Measurements from ENCODE around the gene INA.
"Not testable (repeated sequence)": the region's sequence is repeated elsewhere in the genome, so short reads cannot be mapped to it uniquely, and the experiment has no call there.

INA gene

DNA sequence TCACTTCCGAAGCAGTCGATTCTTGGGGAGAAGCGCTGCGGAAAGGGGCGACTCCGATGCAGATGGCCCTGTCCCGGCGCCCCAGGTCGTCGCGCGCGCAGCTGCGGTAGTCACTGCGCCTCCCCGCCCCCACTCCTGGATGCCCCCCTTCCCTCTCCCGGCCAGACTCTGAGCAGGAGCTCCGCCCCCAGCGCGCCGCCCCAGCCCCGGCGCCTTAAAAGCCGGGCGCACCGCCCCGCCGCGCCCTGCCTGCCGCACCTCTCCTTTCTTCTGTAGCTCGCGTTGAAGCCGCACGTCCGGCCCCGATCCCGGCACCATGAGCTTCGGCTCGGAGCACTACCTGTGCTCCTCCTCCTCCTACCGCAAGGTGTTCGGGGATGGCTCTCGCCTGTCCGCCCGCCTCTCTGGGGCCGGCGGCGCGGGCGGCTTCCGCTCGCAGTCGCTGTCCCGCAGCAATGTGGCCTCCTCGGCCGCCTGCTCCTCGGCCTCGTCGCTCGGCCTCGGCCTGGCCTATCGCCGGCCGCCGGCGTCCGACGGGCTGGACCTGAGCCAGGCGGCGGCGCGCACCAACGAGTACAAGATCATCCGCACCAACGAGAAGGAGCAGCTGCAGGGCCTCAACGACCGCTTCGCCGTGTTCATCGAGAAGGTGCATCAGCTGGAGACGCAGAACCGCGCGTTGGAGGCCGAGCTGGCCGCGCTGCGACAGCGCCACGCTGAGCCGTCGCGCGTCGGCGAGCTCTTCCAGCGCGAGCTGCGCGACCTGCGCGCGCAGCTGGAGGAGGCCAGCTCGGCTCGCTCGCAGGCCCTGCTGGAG, at the start of gene INA:
Gene INA, plus strand, starts transcription at position 243 of the 817 bp plus-strand sequence. Its CDS starts 74 bp downstream, at position 317.
- DNase-seq (ENCODE audit: low read depth) = peak; percentile 24

DNA sequence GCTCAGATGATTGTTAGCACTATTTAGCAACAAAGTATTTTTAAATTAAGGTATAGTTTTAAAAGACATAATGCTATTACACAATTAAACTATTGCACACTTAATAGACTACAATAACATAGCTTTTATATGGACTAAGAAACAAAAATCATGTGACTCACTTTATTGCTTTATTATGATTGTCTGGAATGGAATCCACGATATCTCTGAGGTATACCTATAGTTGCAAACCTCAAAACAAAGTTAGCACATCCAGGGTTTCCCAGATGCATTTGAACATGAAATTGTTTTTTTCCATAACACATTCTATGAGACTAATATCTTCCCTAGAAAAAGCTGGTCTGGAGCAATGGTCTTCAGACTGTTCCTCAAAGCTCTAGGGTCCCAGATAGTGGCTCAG, 49.5 kb upstream of the INA start:
- DNase-seq (ENCODE audit: low read depth) = no peak

DNA sequence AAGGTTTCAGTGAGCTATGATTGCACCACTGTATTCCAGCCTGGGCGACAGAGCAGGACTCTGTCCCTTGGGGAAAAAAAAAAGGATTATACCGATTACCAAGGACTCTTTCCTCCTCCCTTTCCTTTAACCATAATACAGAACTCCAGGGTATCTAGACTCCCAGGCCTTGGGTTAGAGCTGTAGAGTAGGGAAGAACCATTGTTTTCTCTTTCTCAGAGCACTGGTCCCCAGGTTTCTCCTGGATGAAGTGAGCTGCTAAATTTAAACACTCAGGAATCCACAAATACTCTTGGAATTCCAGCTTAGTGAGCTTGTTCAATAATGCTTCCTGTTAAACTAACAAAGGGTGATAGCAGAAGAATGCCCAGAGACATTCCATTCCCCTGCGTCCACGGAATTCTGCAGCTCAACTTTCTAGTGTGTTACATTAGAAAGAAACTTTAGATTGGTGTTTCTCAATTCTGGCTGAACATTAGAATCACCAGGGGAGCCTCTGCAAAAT, 45.8 kb upstream of the INA start:
- DNase-seq (ENCODE audit: low read depth) = peak; percentile 96

DNA sequence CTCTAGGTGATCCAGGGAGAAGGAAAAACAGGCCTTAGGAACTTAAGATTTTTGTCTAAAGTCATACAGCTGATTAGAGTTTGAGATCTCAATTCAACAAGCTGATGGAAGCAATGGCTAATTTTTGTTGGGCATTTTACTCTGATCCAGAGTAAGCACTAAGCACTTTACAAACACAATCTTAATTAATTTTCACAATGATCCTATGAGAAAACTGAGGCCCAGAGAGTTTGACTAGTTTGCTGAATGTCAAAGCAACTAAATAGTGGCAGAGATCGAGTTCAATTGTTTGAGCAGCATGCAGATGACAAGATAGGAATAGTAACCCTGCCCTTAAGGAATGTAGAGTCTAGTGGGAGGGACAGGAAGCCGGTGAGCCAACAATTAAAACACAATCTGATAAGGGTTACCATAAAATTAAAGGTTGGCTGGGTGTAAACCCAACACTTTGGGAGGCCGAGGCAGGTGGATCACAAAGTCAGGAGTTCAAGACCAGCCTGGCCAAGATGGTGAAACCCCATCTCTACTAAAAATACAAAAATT, 44.7 kb upstream of the INA start:
- DNase-seq (ENCODE audit: low read depth) = no peak

DNA sequence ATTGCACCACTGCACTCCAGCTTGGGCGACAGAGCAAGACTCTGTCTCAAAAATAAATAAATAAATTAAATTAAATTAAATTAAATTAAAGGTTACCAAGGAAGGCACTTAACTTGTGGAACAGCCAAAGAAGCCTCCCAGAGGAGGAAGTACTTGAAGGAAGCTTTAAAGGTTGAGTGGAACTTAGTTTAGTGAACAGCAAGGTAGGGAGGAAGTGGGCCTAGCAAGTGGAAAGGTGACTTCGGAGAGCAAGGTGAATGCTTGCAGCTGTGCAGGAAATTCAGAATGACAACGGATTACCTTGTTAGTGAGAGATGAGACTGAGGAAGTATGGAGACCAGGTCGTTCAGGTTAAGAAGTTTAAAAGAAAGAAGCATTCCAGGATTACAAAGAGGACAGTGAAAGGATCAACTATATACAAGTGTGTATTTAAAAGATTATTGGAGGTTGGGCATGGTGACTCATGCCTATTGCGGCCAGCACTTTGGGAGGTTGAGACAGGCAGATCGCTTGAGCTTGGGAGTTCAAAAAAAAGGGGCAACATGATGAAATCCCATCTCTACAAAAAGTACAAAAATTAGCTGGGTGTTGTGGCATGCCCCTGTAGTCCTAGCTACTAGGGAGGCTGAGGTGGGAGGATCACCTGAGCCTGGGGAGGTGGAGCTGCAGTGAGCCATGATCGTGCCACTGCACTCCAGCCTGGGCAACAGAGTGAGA, 44.0 kb upstream of the INA start:
- DNase-seq (ENCODE audit: low read depth) = peak; percentile 70

DNA sequence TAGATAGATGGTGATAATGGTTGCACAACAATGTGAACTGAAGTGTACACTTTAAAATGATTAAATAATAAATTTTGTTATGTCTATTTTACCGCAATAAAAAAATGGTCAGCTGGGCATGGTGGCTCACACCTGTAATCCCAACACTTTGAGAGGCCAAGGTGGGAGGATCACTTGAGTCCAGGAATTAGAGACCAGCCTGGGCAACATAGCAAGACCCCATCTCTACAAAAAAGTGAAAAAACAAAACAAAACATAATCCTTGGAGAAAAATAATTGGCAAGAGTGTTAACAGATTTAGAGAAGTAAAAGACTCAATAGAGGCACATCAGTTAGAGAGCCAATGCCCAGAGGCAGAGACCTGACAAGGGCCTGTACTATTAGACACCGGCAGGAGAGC, 41.2 kb upstream of the INA start:
- DNase-seq (ENCODE audit: low read depth) = no peak

DNA sequence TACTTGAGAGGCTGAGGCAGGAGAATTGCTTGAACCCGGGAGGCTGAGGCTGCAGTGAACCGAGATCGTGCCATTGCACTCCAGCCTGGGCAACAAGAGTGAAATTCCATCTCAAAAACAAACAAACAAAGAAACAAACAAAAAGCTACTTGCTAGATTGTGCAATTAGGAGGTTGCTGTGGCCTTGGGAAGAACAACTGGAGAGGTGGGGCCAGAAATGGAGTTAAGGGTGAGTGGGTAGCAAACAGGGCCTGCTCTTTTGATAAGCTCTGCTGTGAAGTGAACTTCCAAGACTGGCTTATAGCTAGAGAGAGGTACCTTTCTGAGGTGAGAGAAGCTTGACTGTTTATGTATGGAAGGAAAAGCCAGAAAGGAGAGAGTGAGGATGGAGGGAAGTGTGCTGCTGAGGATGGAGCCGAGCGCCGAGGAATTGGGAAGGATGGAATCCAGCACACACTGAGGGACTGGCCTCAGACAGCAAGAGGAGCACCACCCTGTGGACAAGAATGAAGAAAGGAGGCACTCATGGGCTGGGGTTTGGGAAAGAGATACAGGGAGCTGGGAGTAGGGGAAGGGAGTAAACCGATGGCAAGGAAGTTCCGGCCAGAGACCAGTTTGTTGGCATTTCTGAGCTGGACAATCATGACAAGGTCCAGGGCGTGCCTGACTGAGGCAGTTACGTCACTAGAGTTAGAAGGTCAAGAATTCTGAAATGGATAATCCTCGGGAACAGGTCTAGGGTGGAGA, 38.3 kb upstream of the INA start:
- DNase-seq (ENCODE audit: low read depth) = peak; percentile 63

DNA sequence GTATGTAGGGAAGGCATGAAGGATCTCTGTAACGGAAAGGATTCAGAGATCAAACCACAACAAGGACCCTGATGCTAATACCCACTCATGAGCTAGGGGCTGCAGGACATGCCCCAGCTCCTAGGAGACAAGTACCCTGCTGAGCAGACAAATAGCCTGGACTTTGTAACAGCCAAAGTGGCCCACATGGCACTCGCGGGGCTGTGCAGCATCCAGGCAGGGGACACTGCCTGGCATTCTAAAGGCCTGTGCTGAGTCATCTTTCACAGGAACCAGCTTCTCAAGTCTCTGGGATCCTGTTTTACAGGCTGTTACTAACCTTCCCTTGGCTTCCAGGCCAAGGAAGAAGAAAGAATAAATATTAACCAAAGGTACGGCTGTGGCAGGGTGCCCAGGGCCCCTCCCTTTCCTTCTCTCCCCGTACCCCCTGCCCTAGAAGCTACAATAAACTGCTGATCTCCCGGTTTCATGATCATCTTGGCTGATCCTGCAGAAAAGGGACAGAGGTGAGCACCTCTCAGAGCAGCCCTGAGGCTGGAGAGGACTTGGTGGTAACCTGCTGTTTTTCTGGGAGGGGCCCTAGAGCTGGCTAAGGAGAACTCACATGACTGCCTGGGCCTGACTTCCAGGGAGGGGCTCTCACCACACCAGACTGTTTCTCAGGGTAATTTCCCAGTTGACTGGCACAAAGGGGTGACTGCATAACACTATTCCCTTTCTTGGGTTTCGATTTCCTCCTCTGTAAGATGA, 35.5 kb upstream of the INA start:
- DNase-seq (ENCODE audit: low read depth) = peak; percentile 39

DNA sequence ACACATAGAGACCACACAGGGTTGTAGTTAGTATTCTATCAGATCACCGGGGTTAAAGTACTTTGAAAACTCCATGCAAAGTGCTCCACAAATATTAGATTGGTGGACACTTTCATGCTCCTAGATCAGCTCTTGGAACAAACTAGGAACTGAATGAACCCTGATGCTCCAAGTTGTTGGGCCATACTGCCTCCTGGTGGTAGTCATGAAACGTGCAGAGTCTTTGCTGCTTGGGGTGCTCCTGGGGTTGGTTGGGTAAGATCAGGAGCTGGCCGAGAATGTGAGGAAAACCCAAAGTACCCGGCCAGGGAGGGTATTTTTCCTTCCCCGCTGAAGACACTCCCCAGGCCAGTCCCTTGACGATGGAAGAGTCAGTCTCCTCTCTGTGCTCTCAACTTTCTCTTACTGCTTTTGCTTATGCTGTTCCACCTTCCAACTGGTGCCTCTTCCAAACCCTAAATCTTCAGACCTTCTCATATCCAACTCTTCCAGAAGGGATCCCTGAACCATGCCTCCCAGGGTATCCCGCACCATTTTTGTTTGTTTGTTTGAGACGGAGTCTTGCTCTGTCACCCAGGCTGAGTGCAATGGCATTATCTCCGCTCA, 32.2 kb upstream of the INA start:
- DNase-seq (ENCODE audit: low read depth) = peak; percentile 73

DNA sequence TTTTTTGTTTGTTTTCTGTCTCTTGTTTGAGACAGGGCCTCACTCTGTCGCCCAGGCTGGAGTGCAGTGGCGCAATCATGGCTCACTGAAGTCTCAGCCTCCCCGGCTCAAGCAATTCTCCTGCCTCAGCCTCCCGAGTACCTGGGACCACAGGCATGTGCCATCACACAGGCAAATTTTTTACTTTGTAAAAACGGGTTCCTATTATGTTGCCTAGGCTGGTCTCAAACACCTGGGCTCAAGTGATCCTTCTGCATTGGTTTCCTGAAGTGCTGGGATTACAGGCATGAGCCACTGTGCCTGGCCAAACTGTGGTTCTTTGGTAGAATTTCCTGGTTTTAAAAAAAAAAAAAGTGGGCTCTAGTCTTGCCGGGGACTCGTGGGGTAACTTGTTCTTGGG, 31.4 kb upstream of the INA start, which contains the start of gene RPEL1:
Gene RPEL1, plus strand, starts transcription at position 301 of the 400 bp plus-strand sequence. CDS start 110 bp downstream, outside the sequence.
- DNase-seq (ENCODE audit: low read depth) = not testable (repeated sequence)

DNA sequence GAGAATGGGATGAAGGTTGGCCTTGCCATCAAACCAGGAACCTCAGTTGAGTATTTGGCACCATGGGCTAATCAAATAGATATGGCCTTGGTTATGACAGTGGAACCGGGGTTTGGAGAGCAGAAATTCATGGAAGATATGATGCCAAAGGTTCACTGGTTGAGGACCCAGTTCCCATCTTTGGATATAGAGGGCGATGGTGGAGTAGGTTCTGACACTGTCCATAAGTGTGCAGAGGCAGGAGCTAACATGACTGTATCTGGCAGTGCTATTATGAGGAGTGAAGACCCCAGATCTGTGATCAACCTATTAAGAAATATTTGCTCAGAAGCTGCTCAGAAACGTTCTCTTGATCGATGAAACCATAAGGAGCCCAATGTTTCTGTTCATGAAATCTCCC, 30.6 kb upstream of the INA start:
- DNase-seq (ENCODE audit: low read depth) = no peak

DNA sequence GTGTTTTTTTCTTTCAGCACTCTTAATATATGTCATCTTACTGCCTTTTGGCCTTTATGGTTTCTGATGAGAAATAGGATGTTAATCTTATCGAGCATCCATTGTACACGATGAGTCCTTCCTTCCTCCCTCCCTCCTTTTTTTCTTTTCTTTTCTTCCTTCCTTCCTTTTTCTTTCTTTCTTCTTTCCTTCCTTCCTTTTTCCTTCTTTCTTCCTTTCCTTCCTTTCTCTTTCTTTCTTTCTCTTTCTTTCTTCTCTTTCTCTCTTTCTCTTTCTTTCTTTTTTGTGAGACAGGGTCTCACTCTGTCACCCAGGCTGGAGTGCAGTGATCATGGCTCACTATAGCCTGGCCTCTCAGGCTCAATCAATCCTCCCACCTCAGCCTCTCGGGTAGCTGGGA, 22.8 kb upstream of the INA start:
- DNase-seq (ENCODE audit: low read depth) = no peak

DNA sequence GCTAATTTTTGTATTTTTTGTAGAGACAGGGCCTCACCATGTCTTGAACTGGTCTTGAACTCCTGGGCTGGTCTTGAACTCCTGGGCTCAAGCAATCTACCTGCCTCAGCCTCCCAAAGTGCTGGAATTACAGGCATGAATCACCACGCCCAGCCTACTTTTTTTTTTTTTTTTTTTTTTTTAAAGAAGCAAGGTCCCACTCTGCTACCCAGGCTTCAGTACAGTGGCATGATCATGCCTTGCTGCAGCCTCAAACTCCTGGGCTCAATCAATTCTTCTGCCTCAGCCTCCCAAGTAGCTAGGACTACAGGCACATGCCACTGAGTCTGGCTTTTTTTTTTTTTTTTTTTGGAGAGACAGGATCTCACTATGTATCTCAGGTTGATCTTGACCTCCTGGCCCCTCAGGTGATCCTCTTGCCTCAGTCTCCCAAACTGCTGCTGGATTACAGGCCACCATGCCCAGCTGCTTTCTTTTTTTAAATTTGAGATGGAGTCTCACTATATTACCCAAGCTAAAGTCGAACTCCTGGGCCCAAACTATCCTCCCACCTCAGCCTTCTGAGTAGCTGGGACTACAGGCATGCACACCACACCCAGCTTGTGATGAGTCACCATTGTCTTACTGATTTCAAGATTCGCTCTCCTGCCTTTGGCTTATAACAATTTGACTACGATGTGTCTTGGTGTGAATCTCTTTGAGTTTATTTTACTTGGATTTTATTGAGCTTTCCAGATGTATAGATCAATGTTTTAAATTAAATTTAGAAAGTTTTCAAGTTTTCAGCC, 22.2 kb upstream of the INA start:
- DNase-seq (ENCODE audit: low read depth) = no peak

DNA sequence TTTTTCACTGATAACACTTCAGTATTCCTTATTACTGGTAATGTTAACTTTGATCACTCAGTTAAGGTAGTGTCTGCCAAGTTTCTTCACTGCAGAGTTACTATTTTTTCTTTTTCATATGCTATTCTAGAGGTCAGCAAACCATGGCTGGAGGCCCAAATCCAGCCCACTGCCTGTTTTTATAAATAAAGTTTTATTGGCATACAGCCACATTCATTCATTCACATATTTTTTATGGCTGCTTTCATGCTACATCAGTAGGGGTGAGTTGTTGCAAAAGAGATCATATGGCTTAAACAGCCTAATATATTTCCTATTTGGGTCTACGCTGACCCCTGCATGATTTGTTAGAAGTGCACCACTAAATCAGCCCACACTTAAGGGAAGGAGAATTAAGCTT, 20.3 kb upstream of the INA start:
- no peak for DNase-seq (ENCODE audit: low read depth)

DNA sequence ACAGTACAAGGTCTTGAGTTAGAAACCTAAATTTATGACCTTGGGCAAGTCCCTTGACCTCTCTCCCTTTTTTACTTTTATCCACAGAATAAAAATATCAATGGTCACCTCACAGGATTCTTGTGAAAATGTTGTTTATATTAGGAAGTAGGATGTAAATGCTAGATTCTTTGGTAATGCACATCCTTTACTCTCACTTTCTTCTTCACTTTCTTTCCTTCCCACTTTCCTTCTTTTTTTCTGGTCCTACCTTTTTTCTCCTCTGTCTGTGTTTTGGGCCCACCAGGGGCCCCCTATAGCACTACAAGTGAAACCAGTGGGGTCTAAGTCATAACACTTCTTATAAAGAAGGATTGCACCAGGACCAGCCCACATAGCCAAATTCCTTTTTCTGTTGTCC, 19.1 kb upstream of the INA start:
- DNase-seq (ENCODE audit: low read depth) = no peak

DNA sequence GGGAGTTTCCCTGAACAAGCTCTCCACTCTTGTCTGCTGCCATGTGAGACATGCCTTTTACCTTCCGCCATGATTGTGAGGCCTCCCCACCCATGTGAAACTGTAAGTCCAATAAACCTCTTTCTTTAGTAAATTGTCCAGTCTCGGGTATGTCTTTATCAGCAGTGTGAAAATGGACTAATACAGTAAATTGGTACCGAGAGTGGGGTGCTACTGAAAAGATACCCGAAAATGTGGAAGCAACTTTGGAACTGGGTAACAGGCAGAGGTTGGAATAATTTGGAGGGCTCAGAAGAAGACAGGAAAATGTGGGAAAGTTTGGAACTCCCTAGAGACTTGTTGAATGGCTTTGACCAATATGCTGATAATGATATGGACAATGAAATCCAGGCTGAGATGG, 18.0 kb upstream of the INA start:
- DNase-seq (ENCODE audit: low read depth) = not testable (repeated sequence)

DNA sequence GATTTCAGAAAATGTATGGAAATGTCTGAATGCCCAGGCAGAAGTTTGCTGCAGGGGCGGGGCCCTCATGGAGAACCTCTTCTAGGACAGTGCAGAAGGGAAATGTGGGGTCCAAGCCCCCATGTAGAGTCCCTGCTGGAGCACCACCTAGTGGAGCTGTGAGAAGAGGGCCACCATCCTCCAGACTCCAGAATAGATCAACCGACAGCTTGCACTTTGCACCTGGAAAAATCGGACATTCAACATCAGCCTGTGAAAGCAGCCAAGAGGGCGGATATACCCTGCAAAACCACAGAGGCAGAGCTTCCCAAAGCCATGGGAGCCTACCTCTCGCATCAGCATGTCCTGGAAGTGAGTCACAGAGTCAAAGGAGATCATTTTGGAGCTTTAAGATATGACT, 16.9 kb upstream of the INA start:
- no peak for DNase-seq (ENCODE audit: low read depth)

DNA sequence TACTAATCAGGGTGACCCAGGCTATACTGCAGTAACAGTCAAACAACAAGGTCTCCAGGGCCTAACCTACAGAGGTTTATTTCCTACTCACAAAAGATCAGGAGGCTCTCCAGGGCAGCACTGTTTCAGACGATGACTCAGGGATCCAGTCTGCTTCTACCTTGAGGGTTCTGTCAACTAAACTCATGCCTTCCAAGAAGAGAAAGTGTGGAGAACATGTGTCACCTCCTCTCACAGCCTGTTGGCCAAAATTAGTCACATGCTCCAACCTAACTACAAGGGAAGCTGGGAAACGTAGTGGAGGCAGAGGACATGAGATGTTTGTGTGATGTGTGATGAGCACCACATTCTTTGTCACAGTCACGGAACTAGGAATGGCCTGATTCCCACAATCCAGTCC, 14.7 kb upstream of the INA start:
- no peak for DNase-seq (ENCODE audit: low read depth)

DNA sequence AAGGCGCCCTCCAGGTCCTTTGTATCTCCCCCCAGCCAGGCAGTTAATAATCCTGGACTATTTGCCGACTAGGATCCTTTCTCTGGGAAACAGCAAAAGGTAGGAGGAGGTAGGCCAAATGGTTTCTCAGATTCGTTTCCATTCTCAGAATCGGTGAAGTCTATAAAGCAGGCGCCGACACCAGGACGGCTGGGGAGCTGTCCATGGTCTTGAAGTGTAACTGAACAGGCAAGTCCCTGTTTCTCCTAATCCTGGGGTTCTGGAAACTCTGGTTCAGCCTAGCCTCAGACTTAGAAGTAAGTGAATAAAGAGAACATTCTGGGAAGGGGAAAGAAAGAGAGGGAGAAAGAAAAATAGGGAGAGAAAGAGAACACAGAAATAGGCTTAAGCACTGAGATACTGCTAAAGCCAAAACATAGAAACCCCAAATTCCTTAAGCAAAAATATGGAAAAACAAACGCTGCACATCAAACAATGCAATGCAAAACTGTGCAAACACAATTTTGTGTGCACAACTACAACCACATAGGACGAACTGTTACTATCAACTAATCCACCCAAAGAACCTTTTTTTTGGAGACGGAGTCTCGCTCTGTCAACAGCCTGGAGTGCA, 11.1 kb upstream of the INA start:
- peak; percentile 57 for DNase-seq (ENCODE audit: low read depth)

DNA sequence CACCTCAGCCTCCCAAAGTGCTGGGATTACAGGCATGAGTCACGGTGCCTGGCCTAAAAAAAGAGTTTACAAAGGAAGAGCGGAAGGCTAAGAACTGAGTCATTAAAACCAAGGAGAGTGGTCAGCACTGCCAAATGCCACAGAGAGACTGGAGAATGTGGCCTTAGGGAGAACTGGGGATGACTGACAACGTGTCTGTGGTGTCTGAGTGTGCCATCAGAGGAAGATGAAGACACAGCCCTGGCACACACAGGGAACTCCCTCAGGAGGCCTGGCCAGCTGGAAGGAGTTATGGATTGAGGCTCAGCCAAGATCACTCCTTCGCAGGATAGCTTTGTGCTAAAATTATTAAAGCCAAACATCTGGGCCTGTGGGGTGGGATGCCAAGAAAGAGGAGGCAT, 3.9 kb upstream of the INA start:
- DNase-seq (ENCODE audit: low read depth) = peak; percentile 100

All from fibroblast of gingiva (primary cell).